ENCODE results near the gene TNK2. TPM values are rescaled to one million over a fixed set of nuclear protein-coding genes. Genes with fewer than 3 reads are reported as not detected.

Gene TNK2
- total and polyA plus RNA-seq, 8 donors = 21.0 to 91.2 (median 25.0) TPM

GRCh38 chr3:195844671-195845218 is 63.6 kb downstream of the TNK2 start:
- TF ChIP-seq CTCF (IDR thresholded peaks at IDR 0.05) = no peak

GRCh38 chr3:195839260-195840010 is 68.9 kb downstream of the TNK2 start:
- no peak overlapping the region for H3K4me3 ChIP-seq
- FAIRE-seq = no peak
- peak in 1 of 6 donors; percentile 25 for DNase-seq
- H3K27me3 ChIP-seq = no peaks in the 10 kb centered on the region
- H3K9me3 ChIP-seq = no peaks in the 10 kb centered on the region
- H3K4me1 ChIP-seq = no peaks in the 10 kb centered on the region
- no peak overlapping the region for H3K27ac ChIP-seq
- 47 to 50% methylated on average over 18 to 19 of the region's 19 CpGs for WGBS, 2 donors
- ATAC-seq = peak in 2 of 4 donors; percentile 22 to 23
- H3K36me3 ChIP-seq = no peaks in the 10 kb centered on the region
- intact Hi-C loops (cut with DNase I) = no loop called here
- TF ChIP-seq CTCF (IDR thresholded peaks at IDR 0.05) = no peak

More at GRCh38 chr3:195844671-195845218, 63.6 kb downstream of the TNK2 start:
- H3K4me1 ChIP-seq = no peaks in the 10 kb centered on the region
- intact Hi-C loops (cut with DNase I) = no loop called here
- no peaks in the 10 kb centered on the region for H3K27me3 ChIP-seq
- no peak for FAIRE-seq
- no peak overlapping the region for H3K4me3 ChIP-seq
- H3K36me3 ChIP-seq = no peaks in the 10 kb centered on the region
- no peaks in the 10 kb centered on the region for H3K9me3 ChIP-seq
- 89 to 90% methylated on average over 7 of the region's 7 CpGs for WGBS, 2 donors
- no peak overlapping the region for H3K27ac ChIP-seq
- no peak for ATAC-seq
- no peak for DNase-seq

- ATAC-seq (no peak), FAIRE-seq (no peak), DNase-seq (no peak)
- intact Hi-C loops (cut with DNase I) = no loop called here
- H3K27ac ChIP-seq = no peak overlapping the region
- no peak for TF ChIP-seq CTCF (IDR thresholded peaks at IDR 0.05)
- no peaks in the 10 kb centered on the region for H3K4me1 ChIP-seq
- H3K4me3 ChIP-seq = no peak overlapping the region
- no peaks in the 10 kb centered on the region for H3K9me3 ChIP-seq
- WGBS, 2 donors = 77 to 84% methylated on average over 5 of the region's 5 CpGs
- H3K36me3 ChIP-seq = no peaks in the 10 kb centered on the region
- no peaks in the 10 kb centered on the region for H3K27me3 ChIP-seq
These were observed 69.6 kb downstream of the TNK2 start for GRCh38 chr3:195838714-195839113.

GRCh38 chr3:195836476-195837135 is 71.7 kb downstream of the TNK2 start:
- Histone ChIP-seq H3K4me1 (no peaks in the 10 kb centered on the region), H3K27me3 (no peaks in the 10 kb centered on the region), H3K36me3 (no peaks in the 10 kb centered on the region), H3K27ac (no peak overlapping the region), H3K4me3 (no peak overlapping the region), H3K9me3 (no peaks in the 10 kb centered on the region)
- no peak for TF ChIP-seq CTCF (IDR thresholded peaks at IDR 0.05)
- no peak for FAIRE-seq
- ATAC-seq = no peak
- DNase-seq = peak in 1 of 6 donors; percentile 15
- intact Hi-C loops (cut with DNase I) = no loop called here
- 73 to 75% methylated on average over 14 of the region's 14 CpGs for WGBS, 2 donors

Measured in pancreas (tissue), 10 donors.